MG63 (cell line): ENCODE results near the gene RHBDF2. TPM values are rescaled to one million over a fixed set of nuclear protein-coding genes. Genes with fewer than 3 reads are reported as not detected.

Experiments used
- DNase-seq: peaks from one replicate; pipeline ENCODE4 v3.0.0-alpha.2; 2020
- H3K27me3 ChIP-seq: fragments of 250-450 bp; sonication (Bioruptor Pico); 2 replicates; pipeline ENCODE4 v1.5.1; 2020; ENCODE audit warnings: mild to moderate bottlenecking, moderate library complexity
- H3K36me3 ChIP-seq: fragments of 250-450 bp; sonication (Bioruptor Pico); 2 replicates; pipeline ENCODE4 v1.5.1; 2020; ENCODE audit warnings: mild to moderate bottlenecking, moderate library complexity
- H3K4me3 ChIP-seq: fragments of 250-450 bp; sonication (Bioruptor Pico); 2 replicates; pipeline ENCODE4 v1.5.1; 2020; ENCODE audit warnings: mild to moderate bottlenecking, moderate library complexity
- H3K9me3 ChIP-seq: fragments of 250-450 bp; sonication (Bioruptor Pico); 2 replicates; pipeline ENCODE4 v1.5.1; 2020; ENCODE audit warnings: mild to moderate bottlenecking, moderate library complexity
- total RNA-seq: library from RNA; depleted of rRNA; stranded (reverse); fragments of >200 nt; shearing (Covaris generic); gene quantifications from 2 replicates; pipeline ENCODE4 v1.2.3, GENCODE V29; 2014; ENCODE audit warnings: low replicate concordance

RHBDF2 gene
- total RNA-seq, 1 experiment from 2014 or later: 20.9 TPM

DNA sequence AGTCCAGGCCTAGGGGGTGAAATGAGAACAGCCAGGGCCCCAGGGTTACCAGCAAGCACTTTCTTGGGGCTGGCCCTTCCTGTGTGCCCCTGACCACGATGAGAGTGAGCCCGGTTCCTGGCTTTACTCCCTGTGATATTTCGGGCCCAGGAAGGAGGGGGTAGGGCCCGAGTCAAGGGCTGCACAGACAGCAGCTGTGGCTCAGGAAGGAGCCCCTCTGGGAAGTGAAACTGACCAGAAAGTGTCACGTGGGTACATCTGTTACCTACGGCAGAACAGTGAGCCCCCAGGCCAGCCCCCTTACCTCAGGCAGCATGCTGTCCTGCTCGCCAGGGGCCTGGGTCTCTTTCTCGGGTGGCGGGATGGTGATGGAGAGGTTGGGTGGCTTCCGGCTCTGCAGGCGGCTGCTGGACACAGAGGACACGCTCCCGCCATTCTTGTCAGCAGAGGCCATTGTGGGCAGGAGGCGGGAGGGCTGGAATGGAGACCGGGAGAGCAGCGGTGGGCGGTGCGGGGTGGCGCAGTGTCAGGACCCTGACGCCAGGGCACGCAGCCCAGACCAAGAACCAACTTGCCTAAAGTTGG, 20.1 kb downstream of the RHBDF2 start:
- no peaks in the 10 kb centered on the region for H3K9me3 ChIP-seq
- H3K4me3 ChIP-seq: no peak overlapping the region
- no peaks in the 10 kb centered on the region; the same call in 1 of the 2 replicates for H3K36me3 ChIP-seq
- H3K27me3 ChIP-seq: no peaks in the 10 kb centered on the region
- DNase-seq: no peak

DNA sequence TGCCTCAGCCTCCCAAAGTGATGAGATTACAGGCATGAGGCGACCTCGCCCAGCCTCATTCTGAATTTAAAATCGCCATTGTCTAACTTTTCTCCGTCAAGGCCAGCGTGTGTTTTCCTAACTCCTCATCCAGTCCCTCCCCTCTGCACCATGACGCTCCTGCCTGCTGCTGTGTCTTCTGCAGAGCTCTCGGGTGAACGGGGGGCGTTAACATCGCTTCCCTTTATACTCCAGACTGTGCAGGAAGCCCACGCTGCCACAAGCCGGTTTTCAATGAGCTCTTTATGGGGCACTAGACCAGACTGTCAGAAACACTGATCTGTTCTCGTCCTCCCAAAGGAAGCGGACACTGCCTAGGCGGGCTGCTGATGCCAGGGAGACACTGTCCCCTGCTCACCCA, 20.6 kb downstream of the RHBDF2 start:
- H3K4me3 ChIP-seq: no peak overlapping the region
- H3K36me3 ChIP-seq: no peaks in the 10 kb centered on the region; the same call in 1 of the 2 replicates
- H3K9me3 ChIP-seq: no peaks in the 10 kb centered on the region
- no peak for DNase-seq
- H3K27me3 ChIP-seq: no peaks in the 10 kb centered on the region

DNA sequence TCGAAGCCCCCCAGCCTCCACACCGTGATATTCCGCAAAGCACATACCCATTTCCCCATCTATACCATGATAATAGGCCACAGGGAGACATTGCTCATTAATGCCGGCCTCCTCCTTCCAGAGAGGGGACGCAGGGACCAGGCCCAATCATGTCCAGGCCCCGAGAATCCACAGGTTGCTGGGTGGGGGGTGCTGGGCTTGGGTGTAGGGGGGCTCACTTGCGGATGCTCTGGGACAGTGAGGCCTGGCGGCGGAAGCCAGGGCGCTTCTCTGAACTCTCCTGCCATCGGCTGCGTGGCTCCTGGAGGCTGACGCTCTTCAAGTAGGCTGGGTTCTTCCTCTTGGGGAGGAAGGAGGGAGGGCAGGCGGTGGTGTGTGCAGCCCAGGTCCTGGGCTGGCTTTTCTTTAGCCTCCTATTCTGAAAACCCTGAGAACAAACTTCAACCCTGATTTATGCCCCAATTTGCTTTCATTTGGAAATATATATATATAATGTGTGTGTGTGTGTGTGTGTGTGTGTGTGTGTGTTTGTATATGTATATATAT, 21.6 kb downstream of the RHBDF2 start:
- no peaks in the 10 kb centered on the region for H3K27me3 ChIP-seq
- no peak for DNase-seq
- H3K36me3 ChIP-seq: no peaks in the 10 kb centered on the region; the same call in 1 of the 2 replicates
- no peak overlapping the region for H3K4me3 ChIP-seq
- no peaks in the 10 kb centered on the region for H3K9me3 ChIP-seq

DNA sequence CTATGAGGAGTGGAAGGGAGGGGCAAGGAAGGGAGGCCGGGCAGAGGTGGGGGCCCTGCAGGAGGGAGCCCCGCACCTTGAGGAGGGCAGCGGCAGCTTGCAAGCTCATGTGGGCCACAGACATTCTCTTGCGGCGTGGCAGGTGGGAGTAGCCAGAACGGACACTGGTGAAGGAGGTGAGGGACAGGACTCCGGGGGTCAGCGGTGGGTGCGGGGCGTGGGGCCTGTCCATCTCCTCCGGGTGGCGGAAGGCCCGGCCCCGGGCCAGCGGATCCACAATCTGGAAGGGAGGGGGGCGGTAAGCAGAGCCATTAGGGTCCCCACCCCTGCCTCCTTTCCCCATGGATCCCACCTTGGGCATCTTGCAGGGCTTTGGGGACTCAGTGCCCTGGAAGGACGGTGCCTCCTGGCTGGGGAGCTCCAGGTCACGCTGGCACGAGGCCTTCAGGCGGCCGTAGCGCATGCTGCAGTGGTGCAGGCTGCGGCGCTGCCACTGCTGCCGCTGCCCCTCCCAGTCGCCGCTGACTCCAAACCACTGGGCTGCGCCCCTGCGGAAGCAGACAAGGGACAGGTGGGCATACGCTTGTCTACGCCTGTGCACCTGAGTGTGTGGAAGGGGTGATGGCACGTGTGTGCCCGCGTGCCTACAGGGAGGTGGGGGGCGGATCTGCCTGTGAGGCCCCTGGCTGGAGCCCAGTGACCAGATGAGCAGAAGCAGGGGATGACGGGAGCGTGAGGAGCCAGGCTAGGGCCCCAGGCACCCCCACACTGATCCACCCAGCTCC, 22.3 kb downstream of the RHBDF2 start:
- DNase-seq: no peak
- H3K9me3 ChIP-seq: no peaks in the 10 kb centered on the region
- no peak overlapping the region for H3K4me3 ChIP-seq
- no peaks in the 10 kb centered on the region; the same call in 1 of the 2 replicates for H3K36me3 ChIP-seq
- no peaks in the 10 kb centered on the region for H3K27me3 ChIP-seq

DNA sequence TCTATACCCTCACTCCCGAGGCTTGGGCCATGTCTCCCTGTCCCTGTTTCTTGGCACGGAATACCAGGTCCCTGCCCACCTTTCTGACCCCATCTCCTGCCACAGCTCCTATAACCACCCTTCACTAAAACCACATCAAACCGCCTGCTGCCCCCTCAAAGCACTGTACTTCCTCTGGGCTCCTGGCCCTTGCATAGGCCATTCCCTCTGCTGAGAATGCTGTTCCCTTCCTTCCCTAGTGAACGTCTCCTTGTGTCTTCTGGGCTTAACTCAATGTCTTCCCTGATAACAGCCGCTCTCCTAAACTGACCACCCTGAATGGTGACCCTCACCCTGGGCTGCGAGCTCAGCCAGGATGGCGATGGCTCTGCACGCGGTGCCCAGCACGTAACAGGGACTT, 23.1 kb downstream of the RHBDF2 start:
- no peaks in the 10 kb centered on the region for H3K27me3 ChIP-seq
- H3K36me3 ChIP-seq: peaks cover 6% of the 10 kb centered on the region
- H3K9me3 ChIP-seq: no peaks in the 10 kb centered on the region
- no peak overlapping the region for H3K4me3 ChIP-seq
- no peak for DNase-seq

DNA sequence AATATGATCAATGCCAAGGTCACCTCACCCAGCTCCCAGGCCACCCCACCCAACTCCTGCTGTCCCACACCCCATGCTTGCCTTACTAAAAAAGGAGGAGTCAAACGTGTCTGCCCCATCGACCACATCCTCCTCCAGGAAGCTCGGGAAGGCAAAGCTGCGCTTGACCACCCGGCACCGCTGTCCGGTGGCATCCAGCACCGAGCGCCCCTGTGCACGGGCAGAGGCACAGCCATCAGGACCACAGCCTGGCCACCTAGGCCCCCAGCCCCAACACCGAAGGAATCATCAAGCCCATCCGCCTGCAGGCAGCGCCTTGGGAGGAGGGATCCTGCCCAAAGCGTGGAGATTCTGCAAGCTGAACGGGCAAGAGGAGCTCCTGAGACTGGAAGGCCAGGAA, 23.6 kb downstream of the RHBDF2 start:
- Histone ChIP-seq H3K27me3 (no peaks in the 10 kb centered on the region), H3K36me3 (peaks cover 8% of the 10 kb centered on the region), H3K9me3 (no peaks in the 10 kb centered on the region), H3K4me3 (no peak overlapping the region)
- DNase-seq: no peak

DNA sequence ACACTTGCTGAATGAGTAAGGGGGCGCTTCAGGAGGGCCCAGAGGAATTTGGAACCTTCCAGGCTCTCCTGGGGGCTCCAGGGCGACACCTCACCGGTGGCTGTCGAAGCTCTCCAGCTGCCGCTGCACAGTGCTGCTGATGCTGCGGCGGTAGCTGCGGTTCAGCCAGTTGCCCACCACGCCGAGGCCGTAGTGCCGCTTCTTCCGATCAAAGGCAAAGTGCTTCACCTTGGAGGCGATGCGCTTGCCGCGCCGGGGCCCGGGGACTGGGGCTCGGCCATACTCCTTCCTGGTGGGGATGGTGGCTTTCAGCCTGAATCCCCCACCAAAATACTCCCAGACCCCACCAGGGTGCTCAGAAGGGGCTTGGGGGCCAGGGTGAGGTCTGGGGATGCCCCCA, 24.5 kb downstream of the RHBDF2 start:
- Histone ChIP-seq H3K4me3 (no peak overlapping the region), H3K9me3 (no peaks in the 10 kb centered on the region), H3K36me3 (peaks cover 8% of the 10 kb centered on the region), H3K27me3 (no peaks in the 10 kb centered on the region)
- no peak for DNase-seq

DNA sequence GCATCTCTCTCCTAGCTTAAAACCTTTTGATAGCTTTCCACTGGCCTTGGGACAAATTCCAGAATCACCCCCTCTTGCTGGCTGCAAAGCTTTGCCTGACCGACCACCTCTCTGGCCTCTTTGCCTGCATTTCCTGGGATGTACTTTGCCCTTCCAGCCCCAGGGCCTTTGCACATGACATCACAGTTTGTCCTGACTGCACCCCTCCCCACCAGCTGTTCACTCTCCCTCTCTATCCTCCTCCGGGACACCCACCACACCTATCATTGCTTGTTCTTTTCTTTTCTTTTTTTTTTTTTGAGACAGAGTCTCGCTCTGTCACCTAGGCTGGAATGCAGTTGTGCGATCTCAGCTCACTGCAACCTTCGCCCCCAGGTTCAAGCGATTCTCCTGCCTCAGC, 25.9 kb downstream of the RHBDF2 start:
- peaks cover 10% of the 10 kb centered on the region for H3K36me3 ChIP-seq
- no peak for DNase-seq
- no peaks in the 10 kb centered on the region for H3K9me3 ChIP-seq
- H3K4me3 ChIP-seq: no peak overlapping the region
- H3K27me3 ChIP-seq: no peaks in the 10 kb centered on the region

DNA sequence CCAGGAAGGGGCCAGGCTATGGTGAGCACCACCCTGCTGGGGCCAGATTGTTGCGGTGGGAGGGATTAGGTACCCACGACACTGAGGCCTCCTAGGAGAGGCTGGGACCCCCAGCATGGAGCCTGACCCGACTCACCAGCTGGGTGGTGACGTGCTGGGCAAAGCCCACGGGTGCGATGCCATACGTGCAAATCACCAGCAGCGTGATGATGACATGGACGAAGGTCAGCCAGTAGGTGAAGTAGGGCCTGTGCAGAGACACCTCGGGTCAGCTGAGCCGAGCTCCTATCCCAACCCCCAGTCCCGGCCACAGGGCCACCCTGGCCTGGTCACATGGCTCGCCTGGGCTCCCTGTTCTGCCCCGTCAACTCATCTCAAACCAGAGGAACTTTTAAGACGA, 26.3 kb downstream of the RHBDF2 start:
- Histone ChIP-seq H3K36me3 (peaks cover 10% of the 10 kb centered on the region), H3K4me3 (no peak overlapping the region), H3K27me3 (no peaks in the 10 kb centered on the region), H3K9me3 (no peaks in the 10 kb centered on the region)
- DNase-seq: no peak

DNA sequence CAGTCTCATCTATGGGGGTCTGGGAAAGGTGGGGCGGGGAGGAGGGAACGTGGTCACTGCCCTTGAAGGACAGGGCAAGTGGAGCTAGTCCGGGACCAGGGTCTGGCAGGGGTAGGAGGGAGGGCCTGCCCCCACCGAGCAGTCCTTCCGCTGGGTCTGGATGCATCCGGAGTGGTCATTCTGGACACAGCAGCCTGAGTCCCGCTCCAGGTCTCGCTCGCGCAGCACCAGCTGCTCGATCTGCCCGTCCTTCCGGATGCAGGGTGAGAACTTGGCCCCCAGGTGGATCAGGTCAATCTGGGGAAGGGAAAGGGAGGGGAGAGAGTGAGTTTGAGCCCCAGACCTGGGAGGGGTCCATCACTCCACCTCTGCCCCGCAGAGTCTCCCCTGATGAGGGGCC, 27.0 kb downstream of the RHBDF2 start:
- H3K27me3 ChIP-seq: no peaks in the 10 kb centered on the region
- no peak overlapping the region for H3K4me3 ChIP-seq
- H3K9me3 ChIP-seq: no peaks in the 10 kb centered on the region
- peaks cover 10% of the 10 kb centered on the region for H3K36me3 ChIP-seq
- DNase-seq: no peak

DNA sequence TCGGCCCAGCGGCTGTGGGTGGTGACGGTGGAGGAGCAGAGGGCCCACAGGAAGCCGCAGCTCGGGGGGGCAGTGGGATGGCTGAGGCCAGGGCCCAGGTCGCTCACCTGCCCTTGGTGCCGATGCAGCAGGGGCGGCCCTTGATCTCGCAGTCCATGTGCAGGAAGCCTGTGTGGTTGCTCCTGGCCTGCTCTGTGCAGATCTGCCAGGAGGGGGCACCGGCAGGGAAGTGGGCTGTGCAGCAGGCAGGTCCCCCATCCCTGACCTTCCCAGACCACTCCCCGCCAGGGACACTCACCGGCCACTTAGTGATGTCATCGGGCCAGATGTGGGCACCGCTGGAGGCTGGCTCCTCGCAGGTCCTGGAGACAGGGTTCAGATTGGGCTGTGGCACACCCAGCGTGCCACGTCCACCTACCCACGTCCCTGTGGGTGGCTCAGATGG, 27.7 kb downstream of the RHBDF2 start:
- peak; percentile 34 for DNase-seq
- H3K36me3 ChIP-seq: peaks cover 10% of the 10 kb centered on the region

DNA sequence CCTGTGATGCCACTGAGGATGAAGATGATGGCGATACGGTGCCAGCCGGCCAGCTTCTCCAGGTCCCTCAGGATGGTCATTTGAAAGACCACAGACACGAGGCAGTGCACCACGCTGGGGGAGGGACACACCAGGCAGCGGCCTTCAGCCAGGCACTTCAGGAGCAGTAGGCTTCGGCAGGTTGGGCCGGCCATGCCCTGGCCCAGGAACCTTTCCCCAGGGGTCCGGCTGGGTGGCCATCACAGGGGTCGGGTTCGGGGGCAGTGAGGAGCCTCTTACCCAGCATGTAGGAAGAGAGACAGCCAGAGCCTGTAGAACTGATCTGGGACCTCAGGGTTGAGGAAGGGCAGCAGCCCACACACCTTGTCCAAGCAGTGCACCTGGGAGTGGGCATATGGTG, 28.5 kb downstream of the RHBDF2 start:
- no peak for DNase-seq
- Histone ChIP-seq H3K9me3 (no peaks in the 10 kb centered on the region), H3K27me3 (no peaks in the 10 kb centered on the region), H3K36me3 (peaks cover 10% of the 10 kb centered on the region), H3K4me3 (no peak overlapping the region)

More for the DNA sequence above, 27.7 kb downstream of the RHBDF2 start:
- Histone ChIP-seq H3K9me3 (no peaks in the 10 kb centered on the region), H3K4me3 (no peak overlapping the region), H3K27me3 (no peaks in the 10 kb centered on the region)

DNA sequence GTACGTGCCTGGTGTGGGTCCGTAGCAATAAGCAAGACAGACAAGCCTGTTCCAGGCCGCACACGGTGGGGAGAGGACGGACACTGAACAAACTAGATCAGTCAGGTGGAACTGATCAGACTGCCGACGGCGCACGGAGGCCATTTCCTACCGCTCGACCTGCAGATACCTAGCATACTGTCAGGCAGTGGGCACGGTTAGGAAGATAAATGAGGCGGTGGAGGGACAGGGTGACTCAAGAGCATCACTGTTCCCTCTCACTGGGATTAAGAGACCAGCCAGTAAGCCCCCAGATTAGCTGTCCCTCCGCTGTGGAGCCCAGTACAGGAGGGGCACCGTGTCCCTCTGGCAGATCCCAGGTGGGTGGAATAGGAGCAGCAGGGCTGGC, 29.0 kb downstream of the RHBDF2 start:
- no peaks in the 10 kb centered on the region for H3K9me3 ChIP-seq
- no peak for DNase-seq
- no peaks in the 10 kb centered on the region for H3K27me3 ChIP-seq
- peaks cover 10% of the 10 kb centered on the region for H3K36me3 ChIP-seq
- no peak overlapping the region for H3K4me3 ChIP-seq

DNA sequence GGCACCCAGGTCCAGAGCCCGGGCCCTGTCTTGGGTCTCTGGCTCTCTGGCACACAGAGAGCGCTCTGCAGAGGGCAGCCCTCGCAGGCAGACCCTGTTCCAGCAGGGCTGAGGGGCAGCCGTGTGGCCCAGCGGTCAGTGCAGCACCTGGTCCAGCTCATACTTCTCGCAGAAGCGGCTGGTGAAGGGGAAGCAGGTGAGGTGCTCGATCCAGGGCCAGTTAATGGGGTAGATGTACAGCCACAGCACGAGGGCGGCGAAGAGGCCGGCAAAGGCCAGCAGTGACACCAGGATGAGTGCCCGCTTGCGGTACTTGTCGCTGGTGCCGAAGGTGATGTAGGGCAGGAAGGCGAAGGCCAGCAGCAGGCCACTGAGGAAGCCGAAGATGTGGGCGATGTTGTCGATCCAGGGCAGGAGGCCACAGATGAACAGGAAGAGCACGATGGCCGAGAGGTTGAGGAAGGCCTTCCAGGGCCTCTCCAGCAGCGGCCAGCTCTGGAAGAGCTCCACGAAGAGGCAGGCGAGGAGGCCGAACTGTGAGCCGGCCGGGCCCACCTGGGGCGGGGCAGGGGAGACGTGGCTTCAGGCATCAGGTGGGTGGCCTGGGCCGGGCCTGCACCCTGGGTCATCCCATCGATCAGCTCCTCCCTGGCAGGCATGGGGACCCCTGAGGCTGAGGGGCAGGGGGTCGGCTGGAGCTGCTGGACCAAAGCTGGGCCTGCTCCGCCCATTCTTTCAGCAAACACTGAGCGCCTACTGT, 29.5 kb downstream of the RHBDF2 start:
- H3K36me3 ChIP-seq: peaks cover 10% of the 10 kb centered on the region
- H3K9me3 ChIP-seq: no peaks in the 10 kb centered on the region
- no peak overlapping the region for H3K4me3 ChIP-seq
- no peak for DNase-seq
- H3K27me3 ChIP-seq: no peaks in the 10 kb centered on the region

DNA sequence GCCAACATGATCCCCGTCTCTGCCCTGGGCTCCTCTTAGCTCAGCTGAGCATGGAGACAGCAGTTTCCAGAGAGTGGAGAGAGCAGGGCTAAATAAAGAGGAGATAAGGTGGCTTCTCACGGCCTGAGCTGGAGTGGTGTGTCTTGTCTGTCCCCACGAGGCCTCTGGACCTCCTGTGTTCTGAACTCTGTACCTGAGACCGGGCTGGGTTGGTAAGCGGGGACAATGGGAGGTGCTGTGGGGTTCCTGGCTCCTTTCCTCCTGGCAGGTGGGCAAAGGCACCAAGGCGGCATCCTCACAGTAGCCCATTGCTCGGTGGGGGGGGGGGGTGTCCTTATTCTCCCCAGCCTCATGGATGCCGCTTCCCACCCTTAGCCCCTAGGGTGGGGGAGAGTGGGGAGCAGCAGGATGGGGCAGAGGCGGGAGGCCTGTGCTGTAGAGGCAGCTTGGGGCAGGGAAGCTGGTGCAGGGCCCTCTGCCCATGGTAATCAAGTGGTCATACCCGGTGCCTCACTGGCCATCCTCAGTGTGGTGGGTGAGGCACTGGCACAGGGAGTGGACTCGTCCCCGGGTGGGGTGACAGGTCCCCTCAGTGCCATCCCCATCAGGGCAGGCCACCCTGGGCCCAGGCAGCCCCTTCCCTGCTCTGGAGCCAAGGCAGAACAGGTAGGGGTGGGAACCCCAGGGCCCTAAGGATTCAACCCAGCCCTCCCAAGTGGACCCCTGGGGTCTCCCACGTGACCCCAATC, 31.1 kb downstream of the RHBDF2 start:
- DNase-seq: no peak
- Histone ChIP-seq H3K9me3 (no peaks in the 10 kb centered on the region), H3K4me3 (no peak overlapping the region), H3K27me3 (no peaks in the 10 kb centered on the region), H3K36me3 (peaks cover 10% of the 10 kb centered on the region)

DNA sequence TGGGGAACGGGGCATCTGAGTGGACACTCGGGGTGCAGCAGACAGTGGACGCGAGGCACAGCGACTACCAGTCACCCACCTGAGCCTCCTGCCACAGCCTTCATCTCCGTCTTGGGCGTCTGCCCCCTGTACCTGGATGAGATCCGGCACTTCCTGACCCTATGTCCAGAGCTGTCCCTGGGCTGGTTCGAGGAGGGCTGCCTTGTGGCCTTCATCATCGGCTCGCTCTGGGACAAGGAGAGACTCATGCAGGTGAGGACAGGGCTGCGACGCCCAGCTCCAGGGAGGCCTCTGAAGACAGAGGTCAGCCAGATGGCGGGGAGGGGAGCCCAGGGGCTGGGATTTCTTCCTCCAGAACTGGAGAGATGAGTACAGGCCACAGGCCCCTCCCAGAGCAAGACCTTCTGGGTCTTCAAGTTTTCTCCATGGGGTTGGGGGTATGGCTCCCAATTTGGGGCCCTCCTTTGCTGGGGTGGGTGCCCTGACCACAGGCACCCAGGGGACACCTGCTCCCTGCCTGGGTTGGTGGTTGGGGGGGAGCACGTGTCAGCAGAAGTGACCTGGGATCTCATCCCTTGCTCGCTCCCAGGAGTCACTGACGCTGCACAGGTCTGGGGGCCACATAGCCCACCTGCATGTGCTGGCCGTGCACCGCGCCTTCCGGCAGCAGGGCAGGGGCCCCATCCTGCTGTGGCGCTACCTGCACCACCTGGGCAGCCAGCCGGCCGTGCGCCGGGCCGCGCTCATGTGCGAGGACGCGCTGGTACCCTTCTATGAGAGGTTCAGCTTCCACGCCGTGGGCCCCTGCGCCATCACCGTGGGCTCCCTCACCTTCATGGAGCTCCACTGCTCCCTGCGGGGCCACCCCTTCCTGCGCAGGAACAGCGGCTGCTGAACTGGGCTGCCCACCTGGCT, 31.9 kb downstream of the RHBDF2 start:
- no peaks in the 10 kb centered on the region for H3K27me3 ChIP-seq
- DNase-seq: no peak
- peaks cover 10% of the 10 kb centered on the region for H3K36me3 ChIP-seq
- no peak overlapping the region for H3K4me3 ChIP-seq
- H3K9me3 ChIP-seq: no peaks in the 10 kb centered on the region
